B cell (primary cell): ENCODE data around the gene FGD4. TPM values are rescaled to one million over a fixed set of nuclear protein-coding genes. Genes with fewer than 3 reads are reported as not detected.

Experiments
- ATAC-seq: fragments of 200-7000 bp; cut with Tn5 transposase; one replicate; pipeline ENCODE4 v1.10.0; 2021; ENCODE audit warnings: low read depth, mild to moderate bottlenecking, moderate number of reproducible peaks, moderate library complexity
- CTCF ChIA-PET: fragments of 350-600 bp; sonication (Branson Sonifier 250); formaldehyde crosslinking; loops from one replicate; lab custom pipeline; 2021; ENCODE audit warnings: antibody characterized with exemption, inconsistent platforms; lab: Charles Lee
- POLR2A ChIA-PET: fragments of 350-600 bp; sonication (Branson Sonifier 250); formaldehyde crosslinking; loops from one replicate; lab custom pipeline; 2021; ENCODE audit warnings: antibody characterized with exemption; lab: Charles Lee
- DNase-seq: peaks from one replicate; pipeline ENCODE4 v3.0.0; 2013
- H2AFZ ChIP-seq: 2 replicates; pipeline ENCODE4 v1.6.1; 2012; ENCODE audit warnings: mild to moderate bottlenecking, low read depth, low read length; ENCODE audit not compliant: insufficient read depth, poor library complexity, severe bottlenecking
- H3K27ac ChIP-seq, 2 donors: 1 replicate in 1 of 2; 2 replicates in 1 of 2; pipeline ENCODE4 v1.5.1; 2012 to 2013; ENCODE audit warnings: low read length in 2 of 2, mild to moderate bottlenecking in 2 of 2, moderate library complexity in 1 of 2
- H3K27me3 ChIP-seq, 4 experiments: fragments of 200-600 bp in 1 of 4; sonication (generic) in 1 of 4; replicated peaks in 1 of 4; 1 replicate in 2 of 4; 2 replicates in 2 of 4; pipeline versions ENCODE4 v1.6.1 to v1.7.0; 2013 to 2016; ENCODE audit warnings: low read length in 3 of 4, mild to moderate bottlenecking in 2 of 4, mixed read lengths in 1 of 4, moderate library complexity in 1 of 4; ENCODE audit not compliant: insufficient read depth in 4 of 4, control insufficient read depth in 3 of 4; ENCODE audit errors: control extremely low read depth in 1 of 4
- H3K36me3 ChIP-seq, 2 experiments: replicated peaks in 1 of 2; 1 replicate in 1 of 2; 2 replicates in 1 of 2; pipeline versions ENCODE4 v1.6.1 to v1.7.1; 2013; ENCODE audit warnings: low read length in 1 of 2; ENCODE audit not compliant: insufficient read depth in 2 of 2, control insufficient read depth in 1 of 2; ENCODE audit errors: control extremely low read depth in 1 of 2, extremely low read depth in 1 of 2
- H3K4me1 ChIP-seq, 2 donors: fragments of 200-600 bp in 1 of 2; sonication (generic) in 1 of 2; 1 replicate in 1 of 2; 2 replicates in 1 of 2; pipeline versions ENCODE4 v1.5.1 to v1.6.1; 2013 to 2017; ENCODE audit warnings: low read length in 2 of 2; ENCODE audit not compliant: control insufficient read depth in 2 of 2, insufficient read depth in 2 of 2
- H3K4me2 ChIP-seq: replicated peaks from 2 replicates; pipeline ENCODE3; 2012; ENCODE audit warnings: mild to moderate bottlenecking, low read depth, low read length; ENCODE audit not compliant: poor library complexity, severe bottlenecking
- H3K4me3 ChIP-seq, 5 experiments: fragments of 200-600 bp in 1 of 5; sonication (generic) in 1 of 5; 1 replicate in 3 of 5; 2 replicates in 2 of 5; pipeline versions ENCODE4 v1.5.1 to v1.7.0; 2011 to 2016; ENCODE audit warnings: low read length in 4 of 5, mild to moderate bottlenecking in 4 of 5, low read depth in 2 of 5, control low read depth in 1 of 5, moderate library complexity in 1 of 5; ENCODE audit not compliant: insufficient read depth in 1 of 5; ENCODE audit errors: control extremely low read depth in 1 of 5, extremely low read depth in 1 of 5
- H3K79me2 ChIP-seq: fragments of 200-600 bp; sonication (generic); one replicate; pipeline ENCODE4 v1.6.0; 2016; ENCODE audit warnings: low read length; ENCODE audit not compliant: control insufficient read depth, insufficient read depth
- H3K9ac ChIP-seq: fragments of 200-600 bp; sonication (generic); 2 replicates; pipeline ENCODE4 v1.6.1; 2017; ENCODE audit warnings: mild to moderate bottlenecking, low read length, moderate library complexity
- H3K9me3 ChIP-seq, 3 donors: one replicate each; pipeline versions ENCODE4 v1.6.1 to v1.7.1; 2013; ENCODE audit warnings: low read length in 2 of 3; ENCODE audit not compliant: control insufficient read depth in 2 of 3, insufficient read depth in 1 of 3; ENCODE audit errors: control extremely low read depth in 1 of 3
- H4K20me1 ChIP-seq: 2 replicates; pipeline ENCODE4 v1.6.0; 2012; ENCODE audit warnings: mild to moderate bottlenecking, low read length; ENCODE audit not compliant: insufficient read depth, control insufficient read depth, poor library complexity, severe bottlenecking
- H3K27ac Mint-ChIP-seq: one replicate; pipeline ENCODE4 v1.8.0; 2021; ENCODE audit warnings: mixed read lengths
- H3K27me3 Mint-ChIP-seq: one replicate; pipeline ENCODE4 v1.8.0; 2021; ENCODE audit warnings: mixed read lengths
- H3K4me1 Mint-ChIP-seq: one replicate; pipeline ENCODE4 v1.8.0; 2021; ENCODE audit warnings: mixed read lengths
- H3K4me3 Mint-ChIP-seq: one replicate; pipeline ENCODE4 v1.8.0; 2021; ENCODE audit warnings: mixed read lengths
- H3K9me3 Mint-ChIP-seq: one replicate; pipeline ENCODE4 v1.8.0; 2022; ENCODE audit warnings: mixed read lengths; ENCODE audit not compliant: insufficient read depth
- EZH2 ChIP-seq: IDR thresholded peaks from 2 replicates; pipeline ENCODE4 v1.6.1; 2012; ENCODE audit warnings: borderline replicate concordance, low read depth, mild to moderate bottlenecking, moderate library complexity, low read length; ENCODE audit not compliant: insufficient read depth, poor library complexity, severe bottlenecking
- WGBS: methylation state at CpG from one replicate; pipeline ENCODE4 v1.1.5; 2013; ENCODE audit warnings: missing lambda C conversion rate; ENCODE audit not compliant: insufficient coverage; 5-methylcytosine and 5-hydroxymethylcytosine counted together
- intact Hi-C: fragments of 100-400 bp; cut with micrococcal nuclease; formaldehyde crosslinking; loops from one replicate; pipeline ENCODE4 v1.10.0; 2022
- polyA plus RNA-seq: library from polyadenylated mRNA; depleted of rRNA; stranded (reverse); fragments of >200 nt; gene quantifications from 2 replicates; pipeline ENCODE4 v1.2.3, GENCODE V29; 2012
- total RNA-seq, 2 donors: library from RNA; stranded (reverse); fragments of 120-200 nt in 1 of 2; gene quantifications; 1 replicate in 1 of 2; 2 replicates in 1 of 2; pipeline versions ENCODE4 v1.2.3 to v1.2.4, GENCODE V29; 2013 to 2022
- TF ChIP-seq, protein P1 (sequence below): fragments of 200-600 bp; IDR thresholded peaks from one replicate; pipeline ENCODE4 v1.8.0; 2022; ENCODE audit warnings: antibody characterized with exemption, mild to moderate bottlenecking

Gene FGD4
- total and polyA plus RNA-seq, 2 donors (not counting 1 experiment from before 2014, with no cell fraction given) = 2.1 to 2.8 TPM

DNA sequence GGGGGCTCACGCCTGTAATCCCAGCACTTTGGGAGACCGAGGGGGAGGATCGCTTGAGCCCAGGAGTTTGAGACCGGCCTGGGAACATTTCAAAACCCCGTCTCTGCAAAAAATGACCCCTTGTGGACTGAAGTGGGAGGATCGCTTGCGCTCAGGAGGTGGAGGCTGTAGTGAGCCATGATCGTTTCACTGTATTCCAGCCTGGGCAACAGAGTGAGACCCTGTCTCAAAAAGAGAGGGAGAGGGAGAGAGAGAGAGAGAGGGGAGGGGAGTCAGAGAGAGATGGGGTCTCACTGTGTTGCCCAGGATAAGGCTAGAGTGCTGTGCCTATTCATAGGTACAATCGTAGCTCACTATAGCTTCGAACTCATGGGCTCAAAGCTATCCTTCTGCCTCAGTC lies 2.8 kb downstream of the FGD4 start:
- TF ChIP-seq, protein P1, sequence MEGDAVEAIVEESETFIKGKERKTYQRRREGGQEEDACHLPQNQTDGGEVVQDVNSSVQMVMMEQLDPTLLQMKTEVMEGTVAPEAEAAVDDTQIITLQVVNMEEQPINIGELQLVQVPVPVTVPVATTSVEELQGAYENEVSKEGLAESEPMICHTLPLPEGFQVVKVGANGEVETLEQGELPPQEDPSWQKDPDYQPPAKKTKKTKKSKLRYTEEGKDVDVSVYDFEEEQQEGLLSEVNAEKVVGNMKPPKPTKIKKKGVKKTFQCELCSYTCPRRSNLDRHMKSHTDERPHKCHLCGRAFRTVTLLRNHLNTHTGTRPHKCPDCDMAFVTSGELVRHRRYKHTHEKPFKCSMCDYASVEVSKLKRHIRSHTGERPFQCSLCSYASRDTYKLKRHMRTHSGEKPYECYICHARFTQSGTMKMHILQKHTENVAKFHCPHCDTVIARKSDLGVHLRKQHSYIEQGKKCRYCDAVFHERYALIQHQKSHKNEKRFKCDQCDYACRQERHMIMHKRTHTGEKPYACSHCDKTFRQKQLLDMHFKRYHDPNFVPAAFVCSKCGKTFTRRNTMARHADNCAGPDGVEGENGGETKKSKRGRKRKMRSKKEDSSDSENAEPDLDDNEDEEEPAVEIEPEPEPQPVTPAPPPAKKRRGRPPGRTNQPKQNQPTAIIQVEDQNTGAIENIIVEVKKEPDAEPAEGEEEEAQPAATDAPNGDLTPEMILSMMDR = no peak
- no peak for TF ChIP-seq EZH2
- H3K27ac Mint-ChIP-seq = no peak overlapping the region
- Histone ChIP-seq H3K4me2 (no peak overlapping the region), H3K27ac (no peak overlapping the region), H3K27me3 (peaks cover 0 to 34% (median 16%) of the 10 kb centered on the region in 4 experiments), H3K4me3 (no peak overlapping the region), H3K79me2 (no peaks in the 10 kb centered on the region), H3K9me3 (peaks cover 0 to 11% (median 0%) of the 10 kb centered on the region in 3 donors), H3K36me3 (no peaks in the 10 kb centered on the region), H3K4me1 (peaks cover 9 to 15% of the 10 kb centered on the region in 2 donors), H4K20me1 (no peaks in the 10 kb centered on the region), H3K9ac (no peak overlapping the region), H2AFZ (no peak overlapping the region)
- intact Hi-C loops = no loop called here
- H3K9me3 Mint-ChIP-seq = no peaks in the 10 kb centered on the region
- peaks cover 24% of the 10 kb centered on the region for H3K27me3 Mint-ChIP-seq
- DNase-seq (no peak), ATAC-seq (no peak)
- ChIA-PET CTCF (interaction anchor here (0.7 kb wide), 1 partner anchor 54 kb away, joined by 3 read pairs; no protein-coding TSS in a partner anchor), POLR2A (no interaction called here)
- H3K4me3 Mint-ChIP-seq = no peak overlapping the region
- H3K4me1 Mint-ChIP-seq = peaks cover 14% of the 10 kb centered on the region
- WGBS = 95% methylated on average over 10 of the region's 10 CpGs

DNA sequence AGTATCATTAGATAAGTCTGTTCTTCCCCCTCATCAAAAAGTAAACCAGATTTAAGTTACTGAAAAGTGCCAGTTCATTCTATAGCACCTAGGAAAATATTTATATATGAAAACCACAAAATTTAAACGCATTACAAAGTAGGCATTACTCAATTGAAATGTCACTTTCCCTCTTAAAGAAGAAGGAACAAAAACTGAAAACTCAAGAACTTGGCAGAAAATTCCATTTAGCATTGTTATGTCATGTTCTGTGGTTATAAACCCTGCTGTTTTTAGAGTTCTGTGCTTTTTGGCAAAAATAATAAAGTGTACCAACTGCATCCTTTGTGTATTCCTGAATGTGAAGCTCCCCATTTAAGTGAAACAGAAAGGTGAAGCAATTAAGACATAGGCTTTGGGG lies 3.6 kb downstream of the FGD4 start:
- no peak for ATAC-seq

More for the DNA sequence above, 3.6 kb downstream of the FGD4 start:
- Histone ChIP-seq H3K4me3 (no peak overlapping the region), H3K36me3 (no peaks in the 10 kb centered on the region), H3K79me2 (no peaks in the 10 kb centered on the region), H4K20me1 (no peaks in the 10 kb centered on the region), H3K27ac (no peak overlapping the region), H3K9ac (no peak overlapping the region), H3K9me3 (peaks cover 0 to 11% (median 0%) of the 10 kb centered on the region in 3 donors), H3K4me1 (peaks cover 9 to 15% of the 10 kb centered on the region in 2 donors), H3K27me3 (peaks cover 0 to 34% (median 13%) of the 10 kb centered on the region in 4 experiments), H2AFZ (no peak overlapping the region), H3K4me2 (no peak overlapping the region)
- Mint-ChIP-seq H3K9me3 (no peaks in the 10 kb centered on the region), H3K4me3 (no peak overlapping the region), H3K27me3 (peaks cover 22% of the 10 kb centered on the region), H3K27ac (no peak overlapping the region), H3K4me1 (peaks cover 14% of the 10 kb centered on the region)
- no peak for DNase-seq
- no CpG with 5 or more reads among the region's 1 CpG for WGBS
- TF ChIP-seq EZH2 = no peak
- TF ChIP-seq, protein P1 = no peak
- intact Hi-C loops = no loop called here
- ChIA-PET POLR2A (no interaction called here), CTCF (no interaction called here)
